Superior temporal gyrus (tissue), 1 donor: ENCODE data around the gene APAF1.

Experiments used
- DNase-seq: peaks from one replicate; pipeline ENCODE4 v3.0.0-alpha.2; 2016; ENCODE audit errors: extremely low spot score

Gene APAF1

DNA sequence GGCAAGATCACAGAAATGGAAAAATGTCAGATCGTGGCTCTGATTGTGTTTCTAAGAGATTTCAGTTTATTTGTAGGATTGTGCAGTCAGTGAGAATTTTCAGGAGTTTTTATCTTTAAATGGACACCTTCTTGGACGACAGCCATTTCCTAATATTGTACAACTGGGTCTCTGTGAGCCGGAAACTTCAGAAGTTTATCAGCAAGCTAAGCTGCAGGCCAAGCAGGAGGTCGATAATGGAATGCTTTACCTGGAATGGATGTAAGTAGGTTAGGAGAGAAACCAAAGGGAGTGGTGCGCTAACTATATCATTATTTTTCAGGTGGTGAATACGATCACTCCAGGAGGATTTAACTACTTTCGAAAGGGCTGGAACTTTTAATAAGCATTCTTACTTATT lies 26.4 kb downstream of the APAF1 start:
- DNase-seq, result no peak

- DNase-seq, result no peak
Observed at GRCh38 chr12:98674841-98675240, 29.8 kb downstream of the APAF1 start.

GRCh38 chr12:98678236-98678945 lies 33.3 kb downstream of the APAF1 start:
- DNase-seq, result no peak

- no peak for DNase-seq
Observed at GRCh38 chr12:98678946-98679610, 34.0 kb downstream of the APAF1 start.

GRCh38 chr12:98679611-98680005 lies 34.5 kb downstream of the APAF1 start:
- no peak for DNase-seq

DNA sequence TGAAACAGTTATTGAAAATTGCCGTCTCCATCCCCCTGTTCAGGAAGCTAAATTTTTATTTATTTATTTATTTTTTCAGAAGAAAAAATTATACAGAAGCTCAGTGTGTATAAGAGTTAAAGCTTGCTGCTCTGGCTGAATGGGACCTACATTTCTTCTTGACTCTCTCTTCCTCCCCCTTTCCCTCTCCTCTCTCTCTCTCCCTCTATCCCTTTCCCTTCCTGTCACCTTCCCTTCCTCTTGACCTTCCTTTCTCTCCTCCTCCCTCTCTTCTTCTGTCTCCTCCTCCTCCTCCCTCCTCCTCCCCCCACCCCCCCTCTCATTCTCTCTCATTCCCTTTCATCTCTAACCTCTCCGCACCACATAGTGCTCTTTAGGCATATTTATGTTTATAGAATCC lies 39.1 kb downstream of the APAF1 start:
- DNase-seq, result no peak

DNA sequence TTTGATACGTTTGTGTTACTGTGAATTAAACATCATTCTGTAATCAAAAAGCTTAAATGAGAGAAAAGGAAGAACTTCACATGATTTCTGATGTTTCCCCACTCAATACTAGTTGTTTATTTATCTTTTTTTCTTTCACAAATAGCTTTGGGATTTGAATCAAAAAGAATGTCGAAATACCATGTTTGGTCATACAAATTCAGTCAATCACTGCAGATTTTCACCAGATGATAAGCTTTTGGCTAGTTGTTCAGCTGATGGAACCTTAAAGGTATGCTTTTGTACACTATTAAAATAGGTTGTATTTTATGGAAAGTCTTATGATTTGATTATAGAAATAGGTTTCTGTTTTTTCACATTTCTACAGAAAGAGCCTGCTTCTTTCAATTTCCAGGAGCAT lies 41.5 kb downstream of the APAF1 start:
- no peak for DNase-seq

GRCh38 chr12:98691351-98691750 lies 46.3 kb downstream of the APAF1 start:
- DNase-seq, result no peak

- DNase-seq, result no peak
Observed at GRCh38 chr12:98696036-98696646, 51.1 kb downstream of the APAF1 start.

GRCh38 chr12:98697209-98697608 lies 52.1 kb downstream of the APAF1 start:
- DNase-seq, result no peak

GRCh38 chr12:98698603-98699463 lies 53.7 kb downstream of the APAF1 start:
- peak; percentile 91 for DNase-seq

DNA sequence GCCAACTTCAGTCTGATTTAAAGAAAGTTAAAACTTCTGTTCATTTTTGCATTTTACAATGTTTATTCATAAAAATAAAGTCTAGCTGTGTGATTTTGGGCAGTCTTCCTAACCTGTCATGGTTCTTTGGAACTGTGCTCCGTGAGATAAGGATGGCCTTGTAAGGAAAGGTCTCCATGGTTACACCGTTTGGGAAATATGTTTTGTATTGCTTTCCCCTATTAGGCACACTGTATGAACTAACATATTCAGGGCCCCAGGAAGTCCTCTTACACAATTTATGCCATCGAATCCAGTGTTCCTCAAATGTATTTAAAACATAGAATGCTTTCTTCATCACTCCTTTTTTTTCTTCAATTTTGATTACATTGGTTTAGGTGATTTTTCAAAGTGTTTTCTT lies 54.5 kb downstream of the APAF1 start:
- DNase-seq, result no peak

GRCh38 chr12:98701166-98701565 lies 56.1 kb downstream of the APAF1 start:
- no peak for DNase-seq

DNA sequence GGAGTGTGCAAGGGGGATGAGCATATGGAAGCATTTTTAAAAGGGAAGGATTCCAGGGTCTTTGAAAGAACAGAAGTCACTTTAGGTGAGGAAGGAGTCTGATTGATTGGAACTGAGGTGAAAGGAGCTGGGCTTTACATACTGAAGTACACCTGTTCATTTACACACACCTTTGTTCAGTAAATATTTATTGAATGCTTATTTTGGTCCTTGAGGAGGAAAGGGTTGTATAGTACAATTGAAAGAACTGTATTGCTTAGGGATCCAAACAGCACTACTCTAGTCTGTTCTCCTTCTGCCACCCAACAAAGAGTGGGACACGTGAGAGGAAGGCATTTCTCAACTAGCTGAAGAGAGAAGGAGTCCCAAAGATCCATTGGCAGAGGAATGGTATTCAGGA lies 63.9 kb downstream of the APAF1 start:
- no peak for DNase-seq

GRCh38 chr12:98714426-98714825 lies 69.3 kb downstream of the APAF1 start:
- DNase-seq, result no peak

DNA sequence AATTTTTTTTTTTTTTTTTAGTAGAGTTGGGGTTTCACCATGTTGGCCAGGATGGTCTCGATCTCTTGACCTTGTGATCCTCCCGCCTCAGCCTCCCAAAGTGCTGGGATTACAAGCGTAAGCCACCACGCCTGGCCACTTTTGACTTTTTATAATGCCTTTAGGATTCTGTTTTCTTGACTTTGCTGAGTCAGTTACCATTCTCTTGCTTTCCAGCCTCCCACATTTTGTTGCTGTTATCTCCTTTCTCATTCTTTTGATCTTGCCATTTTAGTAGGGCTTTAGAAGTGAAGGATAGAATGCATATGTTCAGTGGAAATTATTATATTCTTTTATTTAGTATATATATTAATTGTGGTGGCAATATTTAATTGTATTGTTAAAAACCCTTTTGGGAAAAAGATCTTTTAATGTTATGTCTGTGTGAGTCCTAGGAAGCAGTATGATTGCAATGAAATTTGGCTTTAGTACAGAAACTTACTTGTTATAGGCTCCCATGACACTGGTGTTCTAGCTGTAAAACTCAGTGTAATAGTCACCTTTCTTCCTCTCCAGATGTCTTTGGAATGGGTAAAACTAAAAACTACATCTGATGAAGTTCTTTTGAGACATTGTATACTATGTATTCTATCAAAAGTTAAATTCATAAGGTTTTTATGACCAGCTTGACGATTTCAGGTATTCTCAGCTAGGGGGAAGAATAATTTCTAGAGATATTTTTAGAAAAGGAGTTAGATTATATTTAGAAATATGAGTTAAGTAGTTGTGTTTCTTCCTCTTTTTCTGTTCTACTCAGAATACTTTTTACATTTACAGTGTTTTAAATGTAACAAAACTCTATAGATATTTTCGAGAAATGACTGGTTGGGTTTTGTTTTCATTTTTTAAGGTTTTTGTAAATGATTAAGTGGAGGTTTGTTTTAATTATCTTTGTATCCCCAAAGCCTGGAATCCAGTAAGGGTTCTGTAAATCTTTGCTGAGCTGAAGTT lies 74.7 kb downstream of the APAF1 start:
- no peak for DNase-seq

DNA sequence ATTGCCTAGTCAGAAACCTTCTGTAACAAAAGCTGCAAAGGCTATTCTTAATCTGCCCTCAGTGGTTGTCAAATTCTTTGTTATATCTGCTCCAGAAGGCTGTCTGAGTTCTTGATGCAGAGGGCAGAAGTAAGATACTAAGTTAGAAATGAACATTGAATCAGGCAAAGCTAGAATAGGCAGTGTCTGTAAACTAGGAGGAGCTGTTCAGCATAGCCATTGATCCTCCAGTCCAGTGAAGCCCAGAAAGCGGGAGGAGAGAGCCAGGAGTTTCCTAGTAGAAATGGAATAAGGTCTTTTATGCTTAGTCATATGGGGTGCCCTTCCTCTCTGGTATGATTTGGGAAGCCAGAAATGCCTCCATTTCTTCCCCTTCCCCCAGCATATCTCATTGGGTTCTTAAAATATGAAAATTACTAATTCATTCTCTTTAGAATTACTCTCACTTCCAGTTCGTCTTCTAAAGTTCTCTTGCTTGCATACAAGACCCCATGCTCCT lies 76.2 kb downstream of the APAF1 start:
- DNase-seq, result peak; percentile 56

GRCh38 chr12:98724384-98725155 lies 79.5 kb downstream of the APAF1 start:
- DNase-seq, result no peak

DNA sequence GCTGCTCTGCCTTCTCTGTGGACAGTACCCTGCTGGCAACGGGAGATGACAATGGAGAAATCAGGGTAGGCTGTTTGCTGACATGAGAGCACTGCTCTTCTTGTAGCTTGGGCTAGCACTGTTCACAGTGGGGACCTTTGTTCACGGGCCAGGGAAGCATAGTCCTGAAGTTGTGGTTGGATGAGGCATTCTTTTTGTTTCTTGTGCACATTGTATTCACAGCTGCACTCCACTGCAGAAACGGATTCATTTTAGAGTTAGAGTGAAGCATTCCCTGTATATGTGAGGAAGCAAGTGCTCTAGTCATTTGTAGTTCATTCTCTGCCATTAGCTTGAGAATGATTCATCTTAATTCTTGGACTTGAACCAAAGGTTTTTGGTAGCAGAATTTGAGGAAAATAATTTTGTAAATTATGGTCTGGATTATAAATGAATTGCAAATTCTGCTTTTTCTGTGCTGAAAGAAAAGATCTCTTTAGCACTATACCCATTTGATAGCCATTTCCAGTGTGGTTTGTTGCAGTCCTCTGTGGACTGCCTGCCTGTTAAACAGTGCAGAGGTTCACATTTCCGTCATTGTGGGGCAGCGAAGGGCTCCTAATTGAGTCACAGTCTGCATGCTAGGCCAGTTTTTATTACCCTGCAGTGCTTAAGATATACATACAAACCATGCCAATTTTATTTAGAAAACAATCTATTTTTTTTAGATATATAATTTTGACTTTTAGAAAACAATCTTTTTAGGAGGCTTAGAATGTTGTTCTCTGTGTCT lies 80.6 kb downstream of the APAF1 start:
- peak; percentile 93 for DNase-seq
